ENCODE data around the gene BIRC6. TPM values are rescaled to one million over a fixed set of nuclear protein-coding genes. Genes with fewer than 3 reads are reported as not detected.
"Not testable (repeated sequence)": the region's sequence is repeated elsewhere in the genome, so short reads cannot be mapped to it uniquely, and the experiment has no call there.

The BIRC6 gene
- total and polyA plus RNA-seq, 2 of the 8 experiments (the other 6 are each of a cell fraction or from before 2014, with no cell fraction given), result 32.5 to 69.5 TPM

GRCh38 chr2:32362997-32363396, 6.2 kb downstream of the BIRC6 start:
- H3K4me2 ChIP-seq (ENCODE audit: insufficient read depth in 1 of 2, low read depth in 2 of 2, low read length in 2 of 2); H2AFZ ChIP-seq (ENCODE audit: low read length); H4K5ac ChIP-seq (ENCODE audit: insufficient read length, low read depth, low read length); DNase-seq (ENCODE audit: low read depth in 1 of 2, low spot score in 2 of 2); H3K56ac ChIP-seq (replicated peaks; ENCODE audit: insufficient read length, low read depth, low read length); H3K14ac ChIP-seq (ENCODE audit: insufficient read length); H3K9me3 ChIP-seq (ENCODE audit: insufficient read depth in 2 of 2, low read depth in 1 of 2, low read length in 1 of 2); H2BK5ac ChIP-seq (ENCODE audit: low read depth, low read length); H2BK12ac ChIP-seq (ENCODE audit: low read depth, low read length); H3K9ac ChIP-seq (replicated peaks in 1 of 4; ENCODE audit: extremely low read depth in 1 of 4, low read depth in 3 of 4, low read length in 3 of 4); H2BK15ac ChIP-seq (ENCODE audit: low read length); H4K20me1 ChIP-seq (replicated peaks in 1 of 2; ENCODE audit: control insufficient read depth in 1 of 2, insufficient read depth in 2 of 2, low read length in 2 of 2); H2AK5ac ChIP-seq (ENCODE audit: low read depth, low read length); H4K91ac ChIP-seq (replicated peaks; ENCODE audit: insufficient read length, low read length); H2BK20ac ChIP-seq (ENCODE audit: low read length); H3K4ac ChIP-seq (replicated peaks; ENCODE audit: insufficient read length, low read depth, low read length); H2BK120ac ChIP-seq (replicated peaks; ENCODE audit: low read depth, low read length); FAIRE-seq; H3K23ac ChIP-seq (ENCODE audit: insufficient read length); H3K4me1 ChIP-seq (replicated peaks in 1 of 4; ENCODE audit: control insufficient read depth in 3 of 4, insufficient read depth in 4 of 4, low read length in 3 of 4); H3K27me3 ChIP-seq (replicated peaks in 1 of 4; ENCODE audit: control insufficient read depth in 3 of 4, extremely low read depth in 1 of 4, insufficient read depth in 3 of 4, low read length in 3 of 4); H3K79me1 ChIP-seq (ENCODE audit: low read depth, low read length); H3K27ac ChIP-seq (ENCODE audit: low read depth, low read length); CTCF ChIA-PET (ENCODE audit: partially characterized antibody); H3K23me2 ChIP-seq (ENCODE audit: low read depth, low read length); H3K18ac ChIP-seq (ENCODE audit: extremely low read depth, low read length); H4K8ac ChIP-seq (ENCODE audit: extremely low read depth, insufficient read depth, low read length); H3K4me3 ChIP-seq (ENCODE audit: extremely low read depth in 1 of 4, insufficient read depth in 2 of 4, low read depth in 3 of 4, low read length in 4 of 4): not testable (repeated sequence)
- peaks cover 34 to 100% of the 10 kb centered on the region in 2 experiments for H3K79me2 ChIP-seq (ENCODE audit: control insufficient read depth in 1 of 2, insufficient read depth in 2 of 2, low read length in 2 of 2)
- WGBS, 2 experiments (ENCODE audit: extremely low coverage in 1 of 2, insufficient coverage in 1 of 2, insufficient read length in 1 of 2, insufficient replicate concordance in 2 of 2, low coverage in 1 of 2, low lambda C conversion rate in 2 of 2, missing lambda C conversion rate in 1 of 2), result 100% methylated on average over 2 of the region's 2 CpGs; no CpG with 5 or more reads in 1 of the 2 experiments
- POLR2A ChIA-PET (ENCODE audit: partially characterized antibody), result interaction anchor here (1.0 kb wide), 1 partner anchor 15 kb away, joined by 4 read pairs; no protein-coding TSS in a partner anchor
- H3K36me3 ChIP-seq (ENCODE audit: control insufficient read depth in 2 of 4, insufficient read depth in 4 of 4, low read length in 3 of 4), result peaks cover 0 to 12% (median 2%) of the 10 kb centered on the region in 4 experiments; a peak in 2 of 8 replicates

Data from H1 (cell line).